Activated CD8-positive, alpha-beta T cell treated with anti-CD3 and anti-CD28 coated beads, Interleukin-2, amount 10 ng/mL, durations not matched to agents 7 days and 5 days (primary cell): ENCODE data around the gene CAPN9. TPM values are rescaled to one million over a fixed set of nuclear protein-coding genes. Genes with fewer than 3 reads are reported as not detected.
"Not testable (repeated sequence)": the region's sequence is repeated elsewhere in the genome, so short reads cannot be mapped to it uniquely, and the experiment has no call there.

Source experiments
- ATAC-seq: fragments of 150-1000 bp; cut with Tn5 transposase; one replicate; pipeline ENCODE4 v1.10.0; 2021; ENCODE audit warnings: moderate library complexity
- CTCF ChIA-PET: fragments of 350-600 bp; sonication (Branson Sonifier 250); formaldehyde crosslinking; loops from one replicate; lab custom pipeline; 2021; ENCODE audit warnings: antibody characterized with exemption; lab: Charles Lee
- POLR2A ChIA-PET: fragments of 350-600 bp; sonication (Branson Sonifier 250); formaldehyde crosslinking; loops from one replicate; lab custom pipeline; 2021; ENCODE audit warnings: antibody characterized with exemption; lab: Charles Lee
- DNase-seq: peaks from one replicate; pipeline ENCODE4 v3.0.0-alpha.2; 2020
- H3K27ac Mint-ChIP-seq: one replicate; pipeline ENCODE4 v1.8.0; 2021; ENCODE audit warnings: mild to moderate bottlenecking, mixed read lengths
- H3K27me3 Mint-ChIP-seq: one replicate; pipeline ENCODE4 v1.8.0; 2021; ENCODE audit warnings: low read depth, mixed read lengths
- H3K36me3 Mint-ChIP-seq: one replicate; pipeline ENCODE4 v1.8.0; 2021; ENCODE audit warnings: low read depth, mixed read lengths
- H3K4me1 Mint-ChIP-seq: one replicate; pipeline ENCODE4 v1.8.0; 2021; ENCODE audit warnings: low read depth, mixed read lengths
- H3K4me3 Mint-ChIP-seq: one replicate; pipeline ENCODE4 v1.8.0; 2021; ENCODE audit warnings: mild to moderate bottlenecking, mixed read lengths
- H3K9me3 Mint-ChIP-seq: one replicate; pipeline ENCODE4 v1.8.0; 2022; ENCODE audit warnings: mixed read lengths; ENCODE audit not compliant: insufficient read depth
- total RNA-seq, 2 experiments: library from RNA; stranded (reverse); gene quantifications; one replicate each; pipeline ENCODE4 v1.2.3, GENCODE V29; 2021

CAPN9 gene
- total RNA-seq, 2 experiments from 2014 or later, result not detected

DNA sequence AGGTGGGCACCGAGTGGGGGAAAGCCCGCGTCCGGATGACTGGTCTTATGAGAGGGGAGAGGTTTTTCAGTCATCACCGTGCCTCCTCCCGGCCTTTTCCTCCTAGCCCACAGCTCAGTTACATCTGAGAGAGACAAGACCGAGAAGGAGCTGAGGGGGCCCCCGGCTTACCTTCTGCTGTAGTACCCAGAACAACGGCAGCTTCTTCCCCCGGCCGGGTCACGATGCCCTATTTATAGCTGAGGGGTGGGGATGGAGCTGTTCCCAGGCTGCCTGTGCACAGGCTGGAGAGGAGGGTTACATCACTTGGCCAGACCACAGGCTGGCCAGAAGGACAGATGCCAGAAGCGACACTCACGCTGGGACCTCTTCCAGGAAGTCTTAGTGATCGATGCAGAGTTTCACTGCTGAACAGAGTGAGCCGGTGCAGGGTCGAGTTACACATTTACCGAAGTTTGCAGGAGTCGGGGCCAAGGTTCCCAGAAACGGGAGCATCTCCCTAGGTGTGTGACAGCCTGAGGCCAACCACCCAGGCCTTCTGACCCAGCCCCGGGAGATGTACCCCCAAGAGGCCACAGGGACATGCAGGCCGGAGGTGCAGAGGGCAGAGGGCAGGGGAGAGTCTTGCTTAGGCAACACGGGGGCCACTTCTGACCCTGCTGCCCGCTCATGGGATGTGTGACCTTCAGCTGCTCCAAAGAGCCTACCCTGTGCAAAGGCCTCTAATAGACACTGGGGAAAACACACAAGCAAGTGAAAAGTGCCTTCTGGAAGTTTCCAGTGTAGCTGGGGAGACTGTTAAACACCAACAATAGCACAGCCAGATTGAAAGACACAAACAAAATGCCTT, 33.0 kb upstream of the CAPN9 start, which contains the start of gene AGT:
Gene AGT (minus strand): TSS at position 208 of the 850 bp plus-strand sequence. CDS start 3,299 bp downstream, outside the sequence.
- Mint-ChIP-seq H3K9me3 (no peaks in the 10 kb centered on the region), H3K27ac (no peak within 1 kb of the TSS), H3K36me3 (no peaks in the 10 kb centered on the region), H3K27me3 (peaks cover 5% of the 10 kb centered on the region), H3K4me1 (no peaks in the 10 kb centered on the region), H3K4me3 (no peak within 1 kb of the TSS)
- DNase-seq, result no peak
- no peak for ATAC-seq
- ChIA-PET POLR2A (no interaction called here), CTCF (no interaction called here)

- H3K9me3 Mint-ChIP-seq, result no peaks in the 10 kb centered on the region
- H3K4me1 Mint-ChIP-seq, result no peaks in the 10 kb centered on the region
- no peak overlapping the region for H3K4me3 Mint-ChIP-seq
- ATAC-seq (no peak), DNase-seq (no peak)
- no peaks in the 10 kb centered on the region for H3K36me3 Mint-ChIP-seq
- ChIA-PET CTCF (no interaction called here), POLR2A (no interaction called here)
- H3K27ac Mint-ChIP-seq, result no peak overlapping the region
- peaks cover 9% of the 10 kb centered on the region for H3K27me3 Mint-ChIP-seq
Measured at GRCh38 chr1:230715510-230715909, 31.7 kb upstream of the CAPN9 start.

- POLR2A ChIA-PET, H3K4me3 Mint-ChIP-seq, H3K4me1 Mint-ChIP-seq, ATAC-seq, H3K9me3 Mint-ChIP-seq, H3K36me3 Mint-ChIP-seq, DNase-seq, CTCF ChIA-PET, H3K27ac Mint-ChIP-seq: not testable (repeated sequence)
- peaks cover 10% of the 10 kb centered on the region for H3K27me3 Mint-ChIP-seq
Measured at GRCh38 chr1:230716453-230716852, 30.7 kb upstream of the CAPN9 start.

DNA sequence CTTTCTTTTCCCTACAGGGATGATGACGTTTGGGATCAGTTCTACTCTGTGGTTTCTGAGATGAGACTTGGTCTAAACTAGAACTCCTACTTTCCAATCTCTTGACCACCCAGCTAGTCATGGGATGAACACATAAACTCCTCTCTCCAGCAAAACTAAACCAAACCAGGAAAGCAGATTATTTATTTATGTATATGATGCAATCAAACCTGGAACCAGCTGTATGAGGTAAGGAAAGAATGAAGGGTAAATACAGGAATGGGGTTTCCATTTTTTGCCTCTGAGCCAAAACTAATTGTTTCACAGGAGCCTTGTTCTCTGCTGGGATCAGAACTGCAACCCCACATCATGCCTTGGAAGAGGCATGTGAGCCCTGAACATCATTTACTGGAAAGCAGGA, 29.9 kb upstream of the CAPN9 start:
- DNase-seq (no peak), ATAC-seq (no peak)
- Mint-ChIP-seq H3K4me3 (no peak overlapping the region), H3K4me1 (no peaks in the 10 kb centered on the region), H3K27me3 (peaks cover 13% of the 10 kb centered on the region), H3K27ac (no peak overlapping the region), H3K36me3 (no peaks in the 10 kb centered on the region), H3K9me3 (no peaks in the 10 kb centered on the region)
- CTCF ChIA-PET, result no interaction called here
- POLR2A ChIA-PET, result no interaction called here

DNA sequence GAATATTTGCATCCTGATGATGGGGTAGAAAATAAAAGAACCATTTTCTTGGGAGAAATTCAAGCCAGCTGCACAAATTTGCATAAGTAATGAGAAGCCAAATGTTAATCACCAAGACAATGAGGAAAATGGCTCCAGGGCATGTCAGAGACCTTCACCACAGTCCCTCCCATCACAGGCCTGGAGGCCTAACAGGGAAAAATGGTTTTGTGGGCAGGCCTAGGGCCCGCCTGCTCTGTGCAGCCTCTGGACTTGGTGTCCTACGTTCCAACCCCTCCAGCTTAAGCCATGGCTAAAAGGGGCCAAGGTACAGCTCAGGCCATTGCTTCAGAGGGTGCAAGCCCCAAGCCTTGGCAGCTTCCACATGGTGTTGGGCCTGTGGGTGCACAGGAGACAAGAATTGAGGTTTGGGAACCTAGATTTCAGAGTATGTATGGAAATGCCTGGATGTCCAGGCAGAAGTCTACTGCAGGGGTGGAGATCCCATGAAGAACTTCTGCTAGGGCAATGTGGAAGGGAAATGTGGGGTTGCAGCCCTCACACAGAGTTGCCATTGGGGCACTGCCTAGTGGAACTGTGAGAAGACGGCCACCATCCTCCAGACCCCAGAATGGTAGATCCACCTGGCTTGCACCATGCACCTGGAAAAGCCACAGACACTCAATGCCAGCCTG, 25.2 kb upstream of the CAPN9 start:
- CTCF ChIA-PET, result interaction anchor here (0.6 kb wide), 1 partner anchor 193 kb away, joined by 3 read pairs; no protein-coding TSS in a partner anchor
- H3K27ac Mint-ChIP-seq, H3K36me3 Mint-ChIP-seq, POLR2A ChIA-PET, H3K4me3 Mint-ChIP-seq, ATAC-seq, DNase-seq, H3K9me3 Mint-ChIP-seq, H3K4me1 Mint-ChIP-seq: not testable (repeated sequence)
- peaks cover 15% of the 10 kb centered on the region for H3K27me3 Mint-ChIP-seq

DNA sequence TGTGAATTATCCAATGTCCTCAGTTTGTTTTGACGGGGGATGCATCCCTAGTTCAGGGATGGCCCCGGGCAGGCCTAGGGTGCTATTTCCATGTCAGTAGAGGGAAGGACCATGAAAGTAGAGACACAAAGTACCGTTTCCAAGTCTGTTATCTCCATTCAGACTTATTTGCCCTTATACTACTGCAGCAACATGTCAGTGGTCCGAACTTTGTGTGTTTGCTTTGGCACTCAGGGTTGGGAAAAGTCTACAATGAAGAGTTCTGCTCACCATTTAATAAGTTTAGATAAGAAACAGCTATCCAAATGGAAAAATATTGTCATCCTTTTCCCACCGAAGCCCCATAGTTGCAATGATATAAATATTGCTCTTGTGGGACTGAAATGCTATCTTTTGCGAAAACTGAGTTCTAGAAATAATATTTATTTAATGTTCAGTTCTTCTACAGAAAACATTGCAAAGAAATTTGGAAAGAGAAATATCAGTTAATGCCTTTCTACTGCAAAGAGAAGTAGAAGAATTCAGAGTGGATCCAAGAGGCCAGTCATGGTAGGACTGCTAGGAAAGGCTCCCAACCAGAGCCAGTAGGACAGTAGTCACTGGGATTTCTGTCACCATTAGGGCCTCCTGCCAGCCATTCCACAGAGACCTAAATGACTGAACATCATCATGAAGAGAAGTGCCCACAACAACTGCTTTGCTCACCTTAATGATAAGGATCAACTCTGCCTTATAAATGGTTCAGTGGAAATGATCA, 21.8 kb upstream of the CAPN9 start:
- ATAC-seq, result no peak
- H3K27me3 Mint-ChIP-seq, result peaks cover 12% of the 10 kb centered on the region
- H3K9me3 Mint-ChIP-seq, result no peaks in the 10 kb centered on the region
- POLR2A ChIA-PET, result no interaction called here
- no peak for DNase-seq
- no peaks in the 10 kb centered on the region for H3K36me3 Mint-ChIP-seq
- no peak overlapping the region for H3K27ac Mint-ChIP-seq
- H3K4me1 Mint-ChIP-seq, result no peaks in the 10 kb centered on the region
- H3K4me3 Mint-ChIP-seq, result no peak overlapping the region
- CTCF ChIA-PET, result no interaction called here

- ChIA-PET POLR2A (no interaction called here), CTCF (no interaction called here)
- no peak overlapping the region for H3K27ac Mint-ChIP-seq
- H3K9me3 Mint-ChIP-seq, result no peaks in the 10 kb centered on the region
- ATAC-seq, result no peak
- no peak for DNase-seq
- peaks cover 8% of the 10 kb centered on the region for H3K27me3 Mint-ChIP-seq
- H3K36me3 Mint-ChIP-seq, result no peaks in the 10 kb centered on the region
- H3K4me3 Mint-ChIP-seq, result no peak overlapping the region
- no peaks in the 10 kb centered on the region for H3K4me1 Mint-ChIP-seq
Measured at GRCh38 chr1:230728710-230729392, 18.3 kb upstream of the CAPN9 start.

- Mint-ChIP-seq H3K27me3 (peaks cover 5% of the 10 kb centered on the region), H3K27ac (no peak overlapping the region), H3K4me3 (no peak overlapping the region), H3K4me1 (no peaks in the 10 kb centered on the region), H3K36me3 (no peaks in the 10 kb centered on the region), H3K9me3 (no peaks in the 10 kb centered on the region)
- ATAC-seq, result no peak
- POLR2A ChIA-PET, result interaction anchor here (0.6 kb wide), 1 partner anchor 389 kb away, joined by 3 read pairs; no protein-coding TSS in a partner anchor
- CTCF ChIA-PET, result no interaction called here
- DNase-seq, result no peak
Measured at GRCh38 chr1:230730977-230731376, 16.2 kb upstream of the CAPN9 start.

- Mint-ChIP-seq H3K36me3 (no peaks in the 10 kb centered on the region), H3K27me3 (peaks cover 11% of the 10 kb centered on the region), H3K4me1 (no peaks in the 10 kb centered on the region), H3K9me3 (no peaks in the 10 kb centered on the region), H3K4me3 (no peak overlapping the region), H3K27ac (no peak overlapping the region)
- ChIA-PET POLR2A (no interaction called here), CTCF (no interaction called here)
- DNase-seq, result no peak
- no peak for ATAC-seq
Measured at GRCh38 chr1:230735447-230735846, 11.7 kb upstream of the CAPN9 start.

DNA sequence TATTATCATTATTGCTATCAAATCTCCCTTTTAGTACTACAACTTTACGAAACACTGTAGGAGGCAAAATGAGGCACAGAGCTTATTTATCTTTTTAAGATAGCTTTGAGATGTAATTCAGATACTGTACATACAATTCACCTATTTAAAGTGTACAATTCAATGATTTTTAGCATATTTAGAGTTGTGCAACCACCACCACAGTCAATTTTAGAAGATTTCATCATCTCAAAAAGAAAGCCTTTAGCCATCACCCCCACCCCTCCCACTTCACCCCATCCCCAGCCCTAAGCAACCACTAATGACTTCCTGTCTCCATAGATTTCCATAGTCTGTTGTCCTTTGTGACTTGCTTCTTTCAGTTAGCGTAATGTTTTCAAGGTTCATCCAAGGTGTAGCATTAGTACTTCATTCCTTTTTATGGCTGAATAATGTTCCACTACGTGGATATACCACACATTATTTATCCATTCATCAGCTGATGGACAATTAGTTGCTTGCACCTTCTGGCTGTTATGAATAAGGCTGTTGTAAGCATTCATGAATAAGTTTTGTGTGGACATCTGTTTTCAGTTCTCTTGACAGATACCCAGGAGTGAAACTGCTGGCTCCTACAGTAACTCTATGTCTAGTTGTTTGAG, 9.4 kb upstream of the CAPN9 start:
- ChIA-PET POLR2A (interaction anchor here (0.6 kb wide), 1 partner anchor 99 kb away, joined by 3 read pairs; no protein-coding TSS in a partner anchor), CTCF (no interaction called here)
- no peak for DNase-seq
- H3K27ac Mint-ChIP-seq, result no peak overlapping the region
- no peak overlapping the region for H3K4me3 Mint-ChIP-seq
- no peaks in the 10 kb centered on the region for H3K4me1 Mint-ChIP-seq
- H3K27me3 Mint-ChIP-seq, result peaks cover 11% of the 10 kb centered on the region
- H3K36me3 Mint-ChIP-seq, result no peaks in the 10 kb centered on the region
- no peak for ATAC-seq
- H3K9me3 Mint-ChIP-seq, result no peaks in the 10 kb centered on the region
